Suprapubic skin (tissue), 4 donors: ENCODE data around the gene SOX5.

Source experiments
- CTCF ChIP-seq, 2 donors: fragments of 200-600 bp in 1 of 2; fragments of 450-650 bp in 1 of 2; sonication (generic) in 1 of 2; IDR thresholded peaks; one replicate each; pipeline ENCODE4 v1.5.1; 2016 to 2019; ENCODE audit warnings: antibody characterized with exemption in 2 of 2, mild to moderate bottlenecking in 1 of 2, moderate library complexity in 1 of 2
- POLR2A ChIP-seq, 2 donors: fragments of 450-650 bp; IDR thresholded peaks; one replicate each; pipeline ENCODE4 v1.6.1; 2017; ENCODE audit warnings: antibody characterized with exemption in 2 of 2, mild to moderate bottlenecking in 2 of 2, moderate library complexity in 2 of 2
- POLR2AphosphoS5 ChIP-seq, 3 donors: sonication (generic); formaldehyde crosslinking; IDR thresholded peaks; one replicate each; pipeline ENCODE4 v1.6.1; 2017; ENCODE audit warnings: antibody characterized with exemption in 3 of 3

- TF ChIP-seq CTCF (IDR thresholded peaks at IDR 0.05) (no peak), POLR2A (IDR thresholded peaks at IDR 0.05) (no peak), POLR2AphosphoS5 (IDR thresholded peaks at IDR 0.05) (no peak)
These were observed 92.3 kb downstream of the SOX5 start for GRCh38 chr12:23857178-23857577.
